Colonic mucosa (tissue), 4 donors: ENCODE data around the gene TM7SF2. TPM values are rescaled to one million over a fixed set of nuclear protein-coding genes. Genes with fewer than 3 reads are reported as not detected.

Experiments used
- DNase-seq: peaks from one replicate; pipeline ENCODE4 v3.0.0-alpha.2; 2020
- H3K27ac ChIP-seq: fragments of 200-600 bp; one replicate; pipeline ENCODE4 v1.8.0; 2021
- H3K27me3 ChIP-seq: fragments of 200-600 bp; one replicate; pipeline ENCODE4 v1.8.0; 2021
- H3K36me3 ChIP-seq: fragments of 200-600 bp; one replicate; pipeline ENCODE4 v1.8.0; 2021
- H3K4me1 ChIP-seq: fragments of 200-600 bp; one replicate; pipeline ENCODE4 v1.8.0; 2021; ENCODE audit warnings: mild to moderate bottlenecking
- H3K4me3 ChIP-seq: fragments of 200-600 bp; one replicate; pipeline ENCODE4 v1.8.0; 2021
- H3K9ac ChIP-seq, 2 donors: one replicate each; pipeline ENCODE4 v1.7.0; 2013; ENCODE audit warnings: control low read depth in 2 of 2, low read depth in 2 of 2, low read length in 2 of 2
- H3K9me3 ChIP-seq: fragments of 200-600 bp; one replicate; pipeline ENCODE4 v1.8.0; 2021
- CTCF ChIP-seq: fragments of 200-600 bp; IDR thresholded peaks from one replicate; pipeline ENCODE4 v1.8.0; 2022; ENCODE audit warnings: antibody characterized with exemption, mild to moderate bottlenecking
- intact Hi-C: fragments of 100-400 bp; cut with DNase I; formaldehyde crosslinking; loops from one replicate; pipeline ENCODE4 v1.14.1; 2022
- total RNA-seq, 2 donors: library from RNA; stranded (reverse); fragmentation: NEBNext Ultra II Directional in 1 of 2; extraction: Animal tissue kit (Norgen Biotek cat#: 25700) in 1 of 2; gene quantifications; one replicate each; pipeline ENCODE4 v1.2.1, GENCODE V29; 2021
- donor health status: healthy.
- donor health status: DM: no; HTN: no; CAD: no.
- donor health status: DM: no; HTN: no; CAD: no.

Gene TM7SF2
- total RNA-seq, 2 donors from 2014 or later, result 26.6 to 40.0 TPM

- no peaks in the 10 kb centered on the region for H3K36me3 ChIP-seq
- H3K27ac ChIP-seq, result no peak overlapping the region
- H3K27me3 ChIP-seq, result no peaks in the 10 kb centered on the region
- no peak for DNase-seq
- no peaks in the 10 kb centered on the region for H3K9me3 ChIP-seq
- TF ChIP-seq CTCF, result no peak
- H3K4me1 ChIP-seq, result peaks cover 7% of the 10 kb centered on the region
- no peak overlapping the region for H3K9ac ChIP-seq
- intact Hi-C loops, result no loop called here
- no peak overlapping the region for H3K4me3 ChIP-seq
These were observed 10.9 kb upstream of the TM7SF2 start for GRCh38 chr11:65100674-65101350.

GRCh38 chr11:65102142-65103095, 9.3 kb upstream of the TM7SF2 start:
- no peaks in the 10 kb centered on the region for H3K36me3 ChIP-seq
- no peak overlapping the region for H3K4me3 ChIP-seq
- intact Hi-C loops, result no loop called here
- no peaks in the 10 kb centered on the region for H3K9me3 ChIP-seq
- no peak overlapping the region for H3K27ac ChIP-seq
- H3K4me1 ChIP-seq, result peaks cover 1% of the 10 kb centered on the region
- no peak overlapping the region for H3K9ac ChIP-seq
- no peak for TF ChIP-seq CTCF
- no peak for DNase-seq
- no peaks in the 10 kb centered on the region for H3K27me3 ChIP-seq

GRCh38 chr11:65103476-65103875, 8.2 kb upstream of the TM7SF2 start:
- intact Hi-C loops, result no loop called here
- no peak overlapping the region for H3K4me3 ChIP-seq
- no peak overlapping the region for H3K27ac ChIP-seq
- no peaks in the 10 kb centered on the region for H3K4me1 ChIP-seq
- DNase-seq, result no peak
- H3K27me3 ChIP-seq, result no peaks in the 10 kb centered on the region
- H3K36me3 ChIP-seq, result no peaks in the 10 kb centered on the region
- TF ChIP-seq CTCF, result no peak
- no peak overlapping the region for H3K9ac ChIP-seq
- H3K9me3 ChIP-seq, result no peaks in the 10 kb centered on the region

- no peak for DNase-seq
- Histone ChIP-seq H3K4me1 (no peaks in the 10 kb centered on the region), H3K27ac (no peak overlapping the region), H3K9me3 (no peaks in the 10 kb centered on the region), H3K36me3 (no peaks in the 10 kb centered on the region), H3K4me3 (no peak overlapping the region), H3K9ac (no peak overlapping the region), H3K27me3 (no peaks in the 10 kb centered on the region)
- TF ChIP-seq CTCF, result no peak
- intact Hi-C loops, result no loop called here
These were observed 7.0 kb upstream of the TM7SF2 start for GRCh38 chr11:65104628-65105027.

- TF ChIP-seq CTCF, result no peak
- Histone ChIP-seq H3K36me3 (no peaks in the 10 kb centered on the region), H3K4me3 (no peak overlapping the region), H3K27me3 (no peaks in the 10 kb centered on the region), H3K27ac (no peak overlapping the region), H3K4me1 (peaks cover 8% of the 10 kb centered on the region), H3K9ac (no peak overlapping the region), H3K9me3 (no peaks in the 10 kb centered on the region)
- intact Hi-C loops, result no loop called here
- no peak for DNase-seq
These were observed 4.6 kb upstream of the TM7SF2 start for GRCh38 chr11:65107078-65107477.
